Measurements from ENCODE around the gene PRAMEF25.
"Not testable (repeated sequence)": the region's sequence is repeated elsewhere in the genome, so short reads cannot be mapped to it uniquely, and the experiment has no call there.

Gene PRAMEF25

DNA sequence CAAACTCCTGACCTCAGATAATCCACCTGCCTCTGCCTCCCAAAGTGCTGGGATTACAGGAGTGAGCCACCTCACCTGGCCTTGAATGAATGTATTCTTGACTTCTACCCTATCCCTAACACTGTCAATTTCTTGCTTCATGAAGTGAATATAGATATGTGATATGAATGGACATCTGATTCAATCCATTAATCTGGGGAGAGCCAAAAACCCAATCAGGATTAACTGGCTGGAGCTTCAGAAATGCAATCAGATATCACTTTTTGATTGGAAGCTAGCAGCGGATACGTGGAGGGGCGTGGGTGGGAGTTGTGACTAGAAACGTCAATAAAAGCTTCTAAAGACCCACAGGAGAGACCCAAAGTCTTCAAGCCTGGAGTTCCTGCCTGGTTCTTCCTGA lies at the start of gene PRAMEF25:
Gene PRAMEF25 (plus strand): TSS at position 301 of the 400 bp plus-strand sequence. CDS start 2,920 bp downstream, outside the sequence.
- not testable (repeated sequence) for DNase-seq

DNA sequence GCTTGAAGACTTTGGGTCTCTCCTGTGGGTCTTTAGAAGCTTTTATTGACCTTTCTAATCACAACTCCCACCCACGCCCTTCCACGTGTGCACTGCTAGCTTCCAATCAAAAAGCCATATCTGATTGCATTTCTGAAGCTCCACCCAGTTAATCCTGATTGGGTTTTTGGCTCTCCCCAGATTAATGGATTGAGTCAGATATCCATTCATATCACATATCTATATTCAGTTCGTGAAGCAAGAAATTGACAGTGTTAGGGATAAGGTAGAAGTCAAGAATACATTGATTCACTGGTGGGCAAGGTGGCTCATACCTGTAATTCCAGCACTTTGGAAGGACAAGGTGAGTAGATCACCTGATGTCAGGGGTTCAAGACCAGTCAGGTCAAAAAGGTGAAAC lies 14.1 kb upstream of the PRAMEF25 start, which contains the start of gene PRAMEF27:
Gene PRAMEF27 (minus strand): TSS at position 101 of the 400 bp plus-strand sequence. CDS start 2,916 bp downstream, outside the sequence.
- DNase-seq = not testable (repeated sequence)

DNA sequence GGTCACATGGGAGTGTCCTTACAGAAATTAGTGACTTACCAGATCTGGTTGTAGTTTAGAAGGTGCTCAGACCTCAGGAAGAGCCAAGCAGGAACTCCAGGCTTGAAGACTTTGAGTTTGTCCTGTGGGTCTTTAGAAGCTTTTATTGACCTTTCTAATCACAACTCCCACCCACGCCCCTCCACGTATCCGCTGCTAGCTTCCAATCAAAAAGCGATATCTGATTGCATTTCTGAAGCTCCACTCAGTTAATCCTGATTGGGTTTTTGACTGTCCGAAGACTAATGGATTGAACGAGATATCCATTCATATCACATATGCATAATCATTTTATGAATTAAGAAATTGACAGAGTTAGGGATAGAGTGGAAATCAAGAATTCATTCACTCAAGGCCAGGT lies 46.2 kb downstream of the PRAMEF25 start, which contains the start of gene HNRNPCL2:
Gene HNRNPCL2 (minus strand): TSS at position 101 of the 400 bp plus-strand sequence. CDS start 454 bp downstream, outside the sequence.
- not testable (repeated sequence) for DNase-seq
